Gastroesophageal sphincter (tissue), 3 donors: Measurements from ENCODE around the gene ANKRD55.

Experiments used
- CTCF ChIP-seq, 4 experiments: fragments of 200-600 bp in 2 of 4; fragments of 450-650 bp in 2 of 4; sonication (generic) in 1 of 4; IDR thresholded peaks; one replicate each; pipeline ENCODE4 v1.5.1; 2017 to 2019; ENCODE audit warnings: antibody characterized with exemption in 4 of 4, mild to moderate bottlenecking in 2 of 4, moderate library complexity in 2 of 4
- POLR2A ChIP-seq, 2 donors: fragments of 450-650 bp; IDR thresholded peaks; one replicate each; pipeline ENCODE4 v1.6.1; 2017; ENCODE audit warnings: antibody characterized with exemption in 2 of 2, mild to moderate bottlenecking in 2 of 2, moderate library complexity in 1 of 2

- TF ChIP-seq CTCF (IDR thresholded peaks at IDR 0.05) (no peak), POLR2A (IDR thresholded peaks at IDR 0.05) (no peak)
Measured at GRCh38 chr5:56229111-56229510, 4.0 kb downstream of the ANKRD55 start.
